HG03439 (cell line): ENCODE measurements around the gene PRSS56.

Source experiments
- ATAC-seq: cut with Tn5 transposase; IDR thresholded peaks from one replicate; pipeline ENCODE4 v1.9.1; 2021; ENCODE audit warnings: mild to moderate bottlenecking, moderate library complexity; ENCODE audit not compliant: unreplicated experiment

Gene PRSS56

GRCh38 chr2:232486558-232487384 is 33.4 kb upstream of the PRSS56 start:
- no peak for ATAC-seq

DNA sequence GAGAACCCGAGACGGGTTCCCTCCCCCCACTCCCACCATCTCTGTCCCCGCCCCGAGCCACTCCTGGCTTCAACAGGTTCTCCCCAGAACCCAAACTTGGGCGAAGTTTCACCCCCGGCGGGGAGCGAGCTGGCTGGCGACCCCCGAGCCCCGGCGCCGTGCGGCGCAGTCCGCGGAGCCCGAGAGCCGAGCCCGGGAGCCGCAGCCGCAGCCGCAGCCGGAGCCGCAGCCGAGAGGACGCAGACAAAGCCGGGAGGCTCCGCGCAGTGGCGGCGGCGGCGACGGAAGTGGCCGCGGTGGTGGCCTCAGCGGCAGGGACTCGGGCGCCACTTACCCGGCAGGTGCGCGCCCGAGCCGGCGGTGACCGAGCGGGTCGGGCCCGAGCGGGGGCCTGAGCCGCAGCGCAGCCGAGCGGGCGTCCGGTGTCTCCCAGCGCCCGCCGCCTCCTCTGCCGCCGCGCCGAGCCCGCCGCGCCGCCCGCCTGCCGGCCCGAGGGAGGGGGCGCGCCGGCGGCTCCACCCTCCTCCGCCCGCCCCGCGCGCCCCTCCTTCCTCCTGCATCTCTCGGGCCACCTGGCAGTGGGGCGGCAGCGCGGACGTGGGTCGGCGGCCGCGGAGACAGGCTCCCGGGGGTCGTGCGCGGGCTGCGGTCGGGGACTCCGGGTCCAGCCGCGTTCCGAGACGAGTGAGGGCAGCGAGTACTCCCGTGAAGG is 32.6 kb upstream of the PRSS56 start, which contains the start of gene ECEL1:
ECEL1 (minus strand) TSS at position 450 of the 712 bp plus-strand sequence. CDS start 1,181 bp downstream, outside the sequence.
- ATAC-seq = no peak

DNA sequence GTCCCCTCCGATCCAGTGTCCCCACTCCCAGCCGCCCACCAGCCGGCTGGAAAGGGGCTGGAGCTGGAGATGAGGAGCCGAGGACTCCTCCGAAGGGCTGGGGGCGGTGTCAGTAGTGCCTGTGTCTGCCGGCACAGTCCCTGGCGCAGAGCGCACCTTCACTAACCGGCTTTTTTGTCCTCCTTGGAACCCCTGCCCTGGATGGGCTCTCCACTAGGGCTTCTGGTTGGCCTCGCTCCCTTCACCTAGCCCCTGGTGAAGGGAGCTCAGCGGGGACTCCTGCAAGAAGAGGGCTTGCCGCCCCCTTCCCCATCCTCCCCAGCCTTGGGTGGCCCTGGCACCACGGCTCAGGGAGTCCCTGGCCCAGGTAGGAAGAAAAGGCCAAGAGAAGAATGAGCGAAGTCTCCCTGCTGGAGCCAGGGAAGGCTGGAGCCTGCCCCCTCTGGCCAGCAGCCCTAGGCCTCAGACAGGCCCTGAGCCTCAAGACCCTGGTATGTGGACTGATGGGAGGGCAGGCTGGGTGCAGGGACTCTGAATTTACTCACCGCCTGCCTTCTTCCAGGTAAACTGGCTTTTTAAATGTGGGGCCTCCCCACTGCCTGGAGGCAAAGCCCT is 32.0 kb upstream of the PRSS56 start:
- ATAC-seq = no peak

DNA sequence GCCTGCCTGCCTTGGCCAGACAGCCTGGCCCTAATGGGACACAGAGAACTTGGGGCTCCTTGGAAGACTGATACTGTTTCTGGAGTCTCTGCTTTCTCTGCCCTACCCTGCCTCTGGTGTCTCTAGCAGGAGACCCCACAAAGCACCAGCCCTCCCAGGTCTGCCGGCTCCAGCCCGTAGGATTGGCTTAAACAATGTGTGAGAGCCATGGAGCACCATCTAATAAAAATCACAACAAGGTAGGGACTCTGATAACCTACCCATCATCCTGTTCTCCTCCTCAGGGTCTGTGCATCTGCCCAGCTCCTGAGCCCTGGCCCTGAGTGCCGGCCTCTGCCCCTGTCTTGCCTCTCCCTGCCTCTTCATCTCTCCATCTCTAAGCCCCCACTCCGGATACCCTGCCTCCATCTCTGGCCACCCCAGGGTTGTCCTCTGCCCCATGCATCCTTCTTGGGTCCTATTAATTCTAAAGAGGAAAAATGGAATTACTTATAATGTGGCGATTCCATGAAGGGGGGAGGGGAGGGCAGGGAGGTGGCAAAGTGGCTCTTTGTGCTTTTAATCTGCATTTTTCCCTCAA is 31.4 kb upstream of the PRSS56 start:
- ATAC-seq = no peak

DNA sequence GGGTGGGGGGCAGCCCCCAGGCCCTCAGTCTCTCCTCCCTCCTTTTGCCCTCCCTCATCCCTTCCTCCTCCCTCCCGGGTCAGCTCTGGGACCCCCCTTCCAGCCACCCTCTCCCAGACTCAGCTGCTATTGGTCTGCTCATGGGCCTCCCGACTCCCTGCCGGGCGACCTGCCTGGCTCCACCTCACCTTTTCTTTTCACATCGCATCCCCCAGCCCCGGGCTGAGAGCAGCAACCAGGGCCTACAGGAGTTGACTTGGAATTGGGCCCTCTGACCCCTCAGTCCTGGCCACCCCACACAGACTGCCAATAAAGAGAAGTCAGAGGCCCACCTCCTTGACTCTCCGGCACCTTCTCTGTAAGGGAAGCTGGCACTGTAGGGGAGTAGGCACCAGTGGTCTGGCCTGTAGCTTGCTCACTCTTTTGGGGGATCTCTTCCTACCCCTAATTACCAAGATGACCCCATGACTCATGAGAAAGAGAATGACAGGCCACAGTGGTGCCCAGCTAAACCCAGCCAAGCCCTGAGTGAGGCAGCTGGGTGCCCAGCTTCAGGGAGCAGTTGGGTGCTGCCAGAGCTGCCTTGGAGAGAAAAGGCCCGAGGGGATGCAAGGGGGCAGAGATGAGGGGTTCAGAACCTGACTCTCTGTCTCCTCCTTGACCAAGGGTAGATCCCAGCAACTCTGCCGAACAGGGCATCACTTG is 30.5 kb upstream of the PRSS56 start:
- ATAC-seq = no peak

DNA sequence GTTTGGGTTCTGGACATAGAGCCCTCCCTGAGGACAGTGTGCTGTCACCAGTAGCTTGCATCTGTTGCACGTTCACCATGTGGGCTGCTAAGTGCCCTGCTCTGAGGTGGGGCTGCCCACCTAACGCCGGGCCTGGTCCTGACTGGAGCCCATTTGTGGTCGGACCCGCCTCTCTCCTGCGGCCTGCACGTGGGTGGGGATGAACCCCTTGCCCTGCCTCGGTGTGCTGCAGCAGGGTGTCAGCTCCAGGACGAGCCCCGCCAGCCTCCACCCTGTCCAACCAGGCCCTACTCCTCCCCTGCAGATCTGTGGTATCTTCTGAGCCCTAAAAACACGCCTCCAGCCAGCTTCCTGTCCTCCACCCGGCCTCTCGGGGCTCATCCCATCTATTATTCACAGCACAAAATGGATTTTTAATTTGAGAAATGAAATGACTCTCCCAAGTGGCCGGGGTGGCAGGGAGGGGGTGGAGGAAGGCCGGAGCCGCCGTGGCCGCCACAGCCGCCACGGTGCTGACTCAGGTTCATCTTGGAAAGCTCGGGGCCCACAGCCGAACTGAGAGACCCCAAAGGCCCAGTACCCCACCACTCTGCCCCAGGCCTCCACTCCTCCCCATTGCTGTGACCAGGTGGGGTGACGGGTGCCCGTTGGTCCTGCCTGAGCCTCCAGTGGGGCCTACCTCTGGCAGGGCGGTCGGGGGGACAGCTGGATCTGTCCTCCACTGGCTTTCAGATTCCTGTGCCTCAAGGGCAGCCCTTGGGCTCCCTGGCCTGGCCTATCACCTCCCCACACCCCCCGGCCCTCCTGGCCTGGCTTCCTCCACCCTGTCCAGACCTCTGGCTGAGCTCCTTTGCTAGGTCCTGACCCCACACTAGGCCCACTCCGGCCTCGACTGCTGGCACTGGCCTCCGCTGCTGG is 29.7 kb upstream of the PRSS56 start:
- no peak for ATAC-seq

GRCh38 chr2:232491139-232491780 is 28.9 kb upstream of the PRSS56 start:
- no peak for ATAC-seq

GRCh38 chr2:232492236-232492848 is 27.8 kb upstream of the PRSS56 start:
- no peak for ATAC-seq

- no peak for ATAC-seq
Observed at GRCh38 chr2:232492963-232493700, 27.1 kb upstream of the PRSS56 start.

DNA sequence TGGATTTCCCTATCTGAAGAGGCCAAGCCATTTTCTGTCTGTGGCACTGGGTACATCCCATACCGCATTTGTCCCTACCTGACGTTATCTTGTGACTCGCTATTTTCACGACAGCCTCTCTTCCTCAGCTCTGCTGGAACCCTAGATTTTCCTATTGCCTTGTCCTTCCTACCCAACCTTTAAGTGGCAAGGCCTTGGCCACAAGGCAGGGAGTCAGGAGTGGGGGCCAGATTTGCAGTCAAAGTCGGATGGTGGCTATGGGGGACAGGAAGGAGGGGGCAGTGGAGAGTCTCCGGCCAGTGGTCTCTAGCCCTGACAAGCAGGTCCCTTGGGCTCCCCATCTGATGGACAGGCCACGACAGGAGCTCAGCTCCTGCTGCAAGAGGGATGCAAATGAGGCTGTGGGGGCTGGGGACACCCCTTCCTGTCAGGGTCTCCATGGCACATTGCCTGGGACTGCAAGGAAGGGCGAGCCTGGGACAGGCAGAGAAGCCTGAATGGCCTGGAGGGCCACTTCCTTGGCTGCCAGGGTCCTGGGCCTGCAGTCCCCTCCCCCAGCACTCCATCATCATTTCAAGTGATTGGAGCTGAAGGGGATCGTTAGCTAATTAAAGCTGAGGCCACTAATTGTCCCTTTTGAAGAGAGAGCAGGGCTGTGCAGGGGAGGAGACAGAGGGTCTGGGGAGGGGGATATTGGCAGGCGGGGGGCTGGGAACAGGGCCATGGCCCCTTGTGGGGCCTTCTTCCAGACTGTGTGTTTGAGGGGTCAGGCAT is 26.3 kb upstream of the PRSS56 start:
- ATAC-seq = no peak

DNA sequence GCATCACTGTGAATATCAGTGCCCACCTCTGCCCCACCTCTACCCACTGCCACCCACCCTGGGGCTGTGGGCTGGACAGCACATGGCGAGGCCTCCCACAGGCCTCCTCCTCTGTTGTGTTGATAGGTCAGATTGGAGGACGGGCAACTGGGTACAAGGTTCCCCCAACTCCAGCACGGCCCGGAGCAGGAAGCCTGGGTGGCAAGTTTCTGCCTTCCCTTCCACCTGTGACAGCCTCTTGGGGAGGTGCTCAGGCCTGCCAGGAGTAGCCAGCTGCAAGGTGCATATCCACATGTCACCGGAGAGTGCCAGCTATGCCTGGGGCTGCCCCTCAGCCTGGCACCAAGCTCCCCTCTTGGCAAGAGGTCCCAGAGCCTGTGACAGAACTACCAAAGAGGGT is 25.6 kb upstream of the PRSS56 start:
- no peak for ATAC-seq

DNA sequence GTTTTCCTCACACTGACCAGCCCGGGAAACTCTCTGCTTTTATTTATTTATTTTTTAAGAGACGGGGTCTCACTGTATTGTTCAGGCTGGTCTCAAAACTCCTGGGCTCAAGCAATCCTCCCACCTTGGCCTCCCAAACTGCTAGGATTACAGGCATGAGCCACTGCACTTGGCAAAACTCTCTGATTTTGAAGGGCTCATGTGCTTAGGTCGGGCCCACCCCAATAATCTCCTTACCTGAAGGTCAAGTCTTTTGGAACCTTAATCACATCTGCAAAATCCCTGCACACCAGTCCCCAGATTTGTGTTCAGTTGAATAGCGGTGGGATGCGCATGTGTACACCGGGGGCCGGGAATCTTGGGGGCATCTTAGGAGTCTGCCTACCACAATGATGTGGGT is 24.9 kb upstream of the PRSS56 start:
- no peak for ATAC-seq

DNA sequence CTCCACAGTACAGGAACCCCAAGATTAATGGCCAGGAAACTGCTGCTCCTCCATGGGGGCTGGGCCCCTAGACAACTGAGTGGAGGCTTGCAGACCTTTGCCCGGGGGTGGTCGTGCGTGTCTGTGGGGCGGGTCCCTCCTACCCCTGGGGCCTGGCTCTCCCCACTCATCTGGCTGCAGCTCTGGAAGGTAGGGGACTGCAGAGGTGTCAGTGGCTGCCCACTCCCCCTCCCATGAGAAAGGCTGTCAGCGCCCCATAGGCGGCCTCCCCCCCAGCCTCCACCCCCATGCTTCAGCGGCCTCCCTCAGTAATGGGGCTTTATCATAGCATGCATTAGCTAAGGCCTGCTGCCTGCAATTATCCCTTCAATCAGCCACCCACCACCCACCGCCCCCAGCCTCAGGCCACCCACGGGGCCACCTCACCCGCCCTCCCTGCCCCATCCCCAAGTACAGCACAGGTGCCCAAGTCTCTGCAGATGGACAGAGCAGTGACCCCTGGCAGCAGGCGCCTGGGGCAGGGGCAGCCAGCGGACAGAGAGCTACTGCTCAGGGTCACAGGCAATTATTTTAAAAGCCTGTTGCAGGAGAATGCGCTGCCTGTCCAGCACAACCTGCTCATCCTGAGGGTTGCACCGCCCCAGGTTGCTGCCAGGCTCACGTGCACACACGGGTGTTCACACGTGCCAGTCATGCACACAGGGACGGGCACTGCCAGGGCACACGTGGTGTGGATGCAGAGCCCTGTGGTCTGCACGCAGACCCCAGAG is 23.5 kb upstream of the PRSS56 start:
- ATAC-seq = no peak

DNA sequence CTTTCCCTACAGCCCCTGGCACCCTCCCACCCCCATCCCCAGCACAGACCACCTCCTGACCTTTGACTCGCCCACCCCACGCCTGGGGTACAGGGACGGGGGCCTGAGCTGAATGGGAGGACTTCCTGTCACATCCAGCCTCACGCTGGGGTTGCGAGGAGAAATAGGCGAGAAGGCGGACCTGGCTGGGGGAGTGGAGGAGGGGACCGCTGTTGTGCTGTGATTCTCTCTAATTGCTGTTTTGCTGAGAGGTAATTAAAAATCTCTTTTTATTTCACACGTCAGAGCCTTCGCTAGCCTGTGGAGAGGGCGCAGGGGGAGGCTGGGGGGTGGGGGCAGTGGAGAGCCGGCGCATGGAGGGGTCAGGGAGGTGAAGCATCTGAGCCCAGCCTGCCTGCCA is 22.8 kb upstream of the PRSS56 start:
- ATAC-seq = no peak

- ATAC-seq = no peak
Observed at GRCh38 chr2:232498452-232498851, 21.7 kb upstream of the PRSS56 start.

GRCh38 chr2:232501331-232501771 is 18.8 kb upstream of the PRSS56 start:
- ATAC-seq = no peak
